ENCODE measurements around the gene PUM1.

PUM1 gene

DNA sequence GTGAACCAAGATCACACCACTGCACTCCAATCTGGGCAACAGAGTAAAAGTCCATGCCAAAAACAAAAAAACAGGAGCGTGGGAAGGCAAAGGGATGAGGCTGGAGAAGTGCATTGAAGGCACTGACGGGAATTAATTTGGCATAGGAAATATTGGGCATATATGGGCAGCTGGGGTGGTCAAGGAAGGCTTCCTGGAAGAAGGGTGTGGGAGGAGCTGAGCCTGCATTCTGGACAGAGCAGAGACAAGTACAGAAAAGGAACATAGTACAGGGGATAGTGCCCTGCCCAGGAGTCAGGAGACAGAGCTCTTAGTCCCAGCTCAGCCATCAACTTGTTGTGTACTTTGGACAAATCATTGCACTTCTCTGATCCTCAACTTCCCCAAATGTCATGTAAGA, 168.6 kb downstream of the PUM1 start:
- Histone ChIP-seq H3K14ac (ENCODE audit: low read length) (no peak overlapping the region), H4K91ac (ENCODE audit: low read depth, low read length, poor library complexity) (no peak overlapping the region), H2AFZ (ENCODE audit: low read length) (no peak overlapping the region), H3K4me1 (ENCODE audit: control insufficient read depth in 2 of 2, insufficient read depth in 1 of 2, low read depth in 1 of 2, low read length in 2 of 2) (peaks cover 28 to 37% of the 10 kb centered on the region in 2 donors), H3K9me3 (replicated peaks in 1 of 2; ENCODE audit: control insufficient read depth in 2 of 2, insufficient read depth in 1 of 2, low read depth in 1 of 2, low read length in 2 of 2) (no peaks in the 10 kb centered on the region), H4K8ac (ENCODE audit: low read depth, low read length) (no peak overlapping the region), H2BK5ac (ENCODE audit: low read length) (no peak overlapping the region), H3K4ac (ENCODE audit: low read length) (no peak overlapping the region), H2BK12ac (ENCODE audit: low read length) (no peak overlapping the region), H3K79me1 (ENCODE audit: low read depth, low read length) (peaks cover 13% of the 10 kb centered on the region), H2AK5ac (ENCODE audit: low read depth, low read length) (no peak overlapping the region), H3K36me3 (replicated peaks in 1 of 2; ENCODE audit: control insufficient read depth in 2 of 2, insufficient read depth in 2 of 2, low read length in 2 of 2) (peaks cover 0 to 18% of the 10 kb centered on the region in 2 donors), H3K27me3 (ENCODE audit: control insufficient read depth in 3 of 3, insufficient read depth in 3 of 3, low read depth in 1 of 3, low read length in 3 of 3) (no peaks in the 10 kb centered on the region), H3K4me2 (ENCODE audit: insufficient read depth, low read length, poor library complexity, severe bottlenecking) (no peak overlapping the region), H3K18ac (ENCODE audit: low read length) (no peak overlapping the region), H3K23ac (ENCODE audit: low read depth, low read length, poor library complexity) (no peak overlapping the region), H2BK15ac (ENCODE audit: low read length) (no peak overlapping the region), H3K9ac (ENCODE audit: low read depth, low read length, poor library complexity) (no peak overlapping the region), H3K27ac (replicated peaks; ENCODE audit: low read length) (no peak overlapping the region), H2BK120ac (ENCODE audit: low read depth, low read length) (no peak overlapping the region), H3K4me3 (ENCODE audit: low read length in 2 of 2) (no peak overlapping the region)
- no CpG with 5 or more reads among the region's 2 CpGs for WGBS, 2 donors (ENCODE audit: extremely low coverage in 2 of 2, insufficient read length in 2 of 2, insufficient replicate concordance in 1 of 2)
- DNase-seq (ENCODE audit: low spot score), result no peak

DNA sequence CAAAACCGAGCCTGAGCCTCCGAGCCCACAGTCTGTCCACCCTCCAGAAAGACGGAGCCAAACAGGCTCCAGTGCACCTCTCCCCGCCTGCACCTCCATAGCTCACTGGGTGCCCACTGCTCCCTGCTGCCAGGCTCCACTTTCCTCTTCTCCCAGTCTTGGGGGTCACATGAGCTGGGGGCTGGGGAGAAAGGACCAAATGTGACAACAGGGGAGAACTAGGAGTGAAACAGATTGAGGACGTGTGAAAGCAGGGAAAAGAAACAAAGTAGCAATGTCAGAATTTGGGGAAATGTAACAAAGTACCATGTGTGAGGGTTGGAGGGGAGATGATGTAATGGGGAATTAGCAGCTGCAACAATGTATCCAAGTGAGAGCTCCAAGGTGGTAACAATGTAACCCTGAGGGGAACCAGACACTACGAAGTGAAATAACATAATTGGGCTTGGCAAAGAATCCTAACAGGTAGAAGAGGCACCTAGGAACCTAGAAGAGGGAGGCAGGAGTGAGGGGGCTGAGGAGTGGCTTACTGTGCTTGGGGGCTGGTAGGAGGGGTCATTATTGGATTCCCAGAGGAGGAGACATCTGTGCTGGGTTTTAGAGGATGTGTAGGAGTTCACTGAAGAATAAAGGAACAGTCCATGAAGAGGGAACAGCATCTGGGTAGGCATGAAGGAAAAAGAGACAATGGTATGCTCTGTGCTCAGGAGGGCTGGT, 169.4 kb downstream of the PUM1 start:
- H3K9ac ChIP-seq (ENCODE audit: low read depth, low read length, poor library complexity), result no peak overlapping the region
- H3K27me3 ChIP-seq (ENCODE audit: control insufficient read depth in 3 of 3, insufficient read depth in 3 of 3, low read depth in 1 of 3, low read length in 3 of 3), result no peaks in the 10 kb centered on the region
- peak overlapping the region; percentile 22 for H2BK5ac ChIP-seq (ENCODE audit: low read length)
- H3K4me1 ChIP-seq (ENCODE audit: control insufficient read depth in 2 of 2, insufficient read depth in 1 of 2, low read depth in 1 of 2, low read length in 2 of 2), result peaks cover 28 to 37% of the 10 kb centered on the region in 2 donors
- H3K14ac ChIP-seq (ENCODE audit: low read length), result no peak overlapping the region
- peak overlapping the region; percentile 89 for H3K18ac ChIP-seq (ENCODE audit: low read length)
- H2AFZ ChIP-seq (ENCODE audit: low read length), result no peak overlapping the region
- H4K8ac ChIP-seq (ENCODE audit: low read depth, low read length), result no peak overlapping the region
- H3K4ac ChIP-seq (ENCODE audit: low read length), result no peak overlapping the region
- H3K27ac ChIP-seq (replicated peaks; ENCODE audit: low read length), result peak overlapping the region; percentile 32
- peak overlapping the region; percentile 56 for H2BK120ac ChIP-seq (ENCODE audit: low read depth, low read length)
- DNase-seq (ENCODE audit: low spot score), result no peak
- peak overlapping the region; percentile 81 for H2AK5ac ChIP-seq (ENCODE audit: low read depth, low read length)
- H3K79me1 ChIP-seq (ENCODE audit: low read depth, low read length), result peaks cover 13% of the 10 kb centered on the region
- H3K4me3 ChIP-seq (ENCODE audit: low read length in 2 of 2), result no peak overlapping the region
- H2BK12ac ChIP-seq (ENCODE audit: low read length), result peak overlapping the region; percentile 51
- H4K91ac ChIP-seq (ENCODE audit: low read depth, low read length, poor library complexity), result no peak overlapping the region
- H2BK15ac ChIP-seq (ENCODE audit: low read length), result no peak overlapping the region
- WGBS, 2 donors (ENCODE audit: extremely low coverage in 2 of 2, insufficient read length in 2 of 2, insufficient replicate concordance in 1 of 2), result no CpG with 5 or more reads among the region's 6 CpGs
- peak overlapping the region; percentile 57 for H3K23ac ChIP-seq (ENCODE audit: low read depth, low read length, poor library complexity)
- H3K4me2 ChIP-seq (ENCODE audit: insufficient read depth, low read length, poor library complexity, severe bottlenecking), result no peak overlapping the region
- no peaks in the 10 kb centered on the region for H3K9me3 ChIP-seq (replicated peaks in 1 of 2; ENCODE audit: control insufficient read depth in 2 of 2, insufficient read depth in 1 of 2, low read depth in 1 of 2, low read length in 2 of 2)
- H3K36me3 ChIP-seq (replicated peaks in 1 of 2; ENCODE audit: control insufficient read depth in 2 of 2, insufficient read depth in 2 of 2, low read length in 2 of 2), result peaks cover 0 to 13% of the 10 kb centered on the region in 2 donors

DNA sequence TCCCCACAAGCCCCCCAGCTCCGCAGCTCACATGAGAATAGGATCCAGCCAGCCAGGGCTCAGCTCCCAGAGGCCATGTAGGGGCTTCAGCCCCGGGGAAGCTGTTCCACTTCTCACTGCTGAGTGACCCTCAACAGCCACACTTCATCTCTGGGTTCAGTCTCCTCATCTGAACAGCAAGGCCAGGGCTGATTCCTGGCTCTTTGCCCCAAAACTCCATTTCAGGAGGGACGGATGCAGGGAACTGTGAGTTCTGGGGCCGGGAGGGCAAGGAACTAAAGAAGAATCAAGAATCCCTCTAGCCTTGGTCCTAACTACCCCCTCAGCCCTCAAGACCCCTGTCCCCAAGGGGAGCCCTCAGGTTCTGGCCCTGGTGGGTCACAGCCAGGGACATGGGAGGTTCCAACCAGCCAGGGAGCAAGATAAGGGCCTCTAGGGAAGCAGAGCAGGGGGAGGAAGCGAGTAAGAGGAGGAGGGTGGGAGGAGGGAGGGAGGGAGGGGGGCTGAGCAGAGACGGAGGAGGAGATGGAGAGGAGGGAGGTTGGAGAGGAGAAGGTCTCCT, 170.1 kb downstream of the PUM1 start:
- Histone ChIP-seq H3K4me2 (ENCODE audit: insufficient read depth, low read length, poor library complexity, severe bottlenecking) (no peak overlapping the region), H2AFZ (ENCODE audit: low read length) (no peak overlapping the region), H3K23ac (ENCODE audit: low read depth, low read length, poor library complexity) (peak overlapping the region; percentile 28), H3K79me1 (ENCODE audit: low read depth, low read length) (peaks cover 13% of the 10 kb centered on the region), H3K14ac (ENCODE audit: low read length) (no peak overlapping the region), H2BK5ac (ENCODE audit: low read length) (peak overlapping the region; percentile 22), H3K4ac (ENCODE audit: low read length) (no peak overlapping the region), H3K4me3 (ENCODE audit: low read length in 2 of 2) (no peak overlapping the region), H2AK5ac (ENCODE audit: low read depth, low read length) (peak overlapping the region; percentile 81), H3K27me3 (ENCODE audit: control insufficient read depth in 3 of 3, insufficient read depth in 3 of 3, low read depth in 1 of 3, low read length in 3 of 3) (no peaks in the 10 kb centered on the region), H4K8ac (ENCODE audit: low read depth, low read length) (no peak overlapping the region), H3K36me3 (replicated peaks in 1 of 2; ENCODE audit: control insufficient read depth in 2 of 2, insufficient read depth in 2 of 2, low read length in 2 of 2) (peaks cover 0 to 12% of the 10 kb centered on the region in 2 donors), H3K9ac (ENCODE audit: low read depth, low read length, poor library complexity) (peak overlapping the region; percentile 5), H4K91ac (ENCODE audit: low read depth, low read length, poor library complexity) (peak overlapping the region; percentile 14), H3K27ac (replicated peaks; ENCODE audit: low read length) (peak overlapping the region; percentile 49), H2BK15ac (ENCODE audit: low read length) (no peak overlapping the region), H2BK120ac (ENCODE audit: low read depth, low read length) (peak overlapping the region; percentile 56), H3K4me1 (ENCODE audit: control insufficient read depth in 2 of 2, insufficient read depth in 1 of 2, low read depth in 1 of 2, low read length in 2 of 2) (peaks cover 28 to 37% of the 10 kb centered on the region in 2 donors), H3K18ac (ENCODE audit: low read length) (peak overlapping the region; percentile 65), H3K9me3 (replicated peaks in 1 of 2; ENCODE audit: control insufficient read depth in 2 of 2, insufficient read depth in 1 of 2, low read depth in 1 of 2, low read length in 2 of 2) (no peaks in the 10 kb centered on the region), H2BK12ac (ENCODE audit: low read length) (peak overlapping the region; percentile 46)
- no CpG with 5 or more reads among the region's 6 CpGs for WGBS, 2 donors (ENCODE audit: extremely low coverage in 2 of 2, insufficient read length in 2 of 2, insufficient replicate concordance in 1 of 2)
- DNase-seq (ENCODE audit: low spot score), result no peak

DNA sequence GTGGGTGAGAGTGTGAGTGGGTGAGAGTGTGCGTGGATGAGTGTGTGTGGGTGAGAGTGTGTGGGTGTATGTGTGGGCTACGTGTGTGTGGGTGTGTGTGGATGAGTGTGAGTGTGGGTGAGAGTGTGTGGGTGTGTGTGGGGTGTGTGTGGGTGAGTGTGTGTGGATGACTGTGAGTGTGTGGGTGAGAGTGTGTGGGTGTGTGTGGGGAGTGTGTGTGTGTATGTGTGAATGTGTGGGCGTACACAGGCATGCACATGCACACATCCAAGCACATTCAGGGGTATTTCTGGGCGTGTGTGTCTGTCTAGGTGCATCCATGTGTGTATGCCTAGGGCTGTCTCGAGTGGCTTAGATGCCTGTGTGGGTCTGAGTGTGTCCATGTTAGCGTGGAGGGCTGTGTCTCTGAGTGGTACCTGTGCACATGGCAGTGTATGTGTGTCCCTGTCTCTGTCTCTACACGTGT, 171.0 kb downstream of the PUM1 start:
- peak overlapping the region; percentile 8 for H4K8ac ChIP-seq (ENCODE audit: low read depth, low read length)
- H3K4me2 ChIP-seq (ENCODE audit: insufficient read depth, low read length, poor library complexity, severe bottlenecking), result no peak overlapping the region
- no peak for DNase-seq (ENCODE audit: low spot score)

More for the DNA sequence above, 171.0 kb downstream of the PUM1 start:
- WGBS, 2 donors (ENCODE audit: extremely low coverage in 2 of 2, insufficient read length in 2 of 2, insufficient replicate concordance in 1 of 2), result 100% methylated on average over 1 to 2 of the region's 7 CpGs
- peak overlapping the region; percentile 51 for H3K9ac ChIP-seq (ENCODE audit: low read depth, low read length, poor library complexity)
- no peak overlapping the region for H3K4ac ChIP-seq (ENCODE audit: low read length)
- H3K4me3 ChIP-seq (ENCODE audit: low read length in 2 of 2), result no peak overlapping the region
- peak overlapping the region; percentile 2 for H4K91ac ChIP-seq (ENCODE audit: low read depth, low read length, poor library complexity)
- no peak overlapping the region for H2BK120ac ChIP-seq (ENCODE audit: low read depth, low read length)
- H3K9me3 ChIP-seq (replicated peaks in 1 of 2; ENCODE audit: control insufficient read depth in 2 of 2, insufficient read depth in 1 of 2, low read depth in 1 of 2, low read length in 2 of 2), result no peaks in the 10 kb centered on the region
- H2BK5ac ChIP-seq (ENCODE audit: low read length), result no peak overlapping the region
- no peaks in the 10 kb centered on the region for H3K27me3 ChIP-seq (ENCODE audit: control insufficient read depth in 3 of 3, insufficient read depth in 3 of 3, low read depth in 1 of 3, low read length in 3 of 3)
- peaks cover 0 to 12% of the 10 kb centered on the region in 2 donors for H3K36me3 ChIP-seq (replicated peaks in 1 of 2; ENCODE audit: control insufficient read depth in 2 of 2, insufficient read depth in 2 of 2, low read length in 2 of 2)
- no peak overlapping the region for H2AK5ac ChIP-seq (ENCODE audit: low read depth, low read length)
- peaks cover 13% of the 10 kb centered on the region for H3K79me1 ChIP-seq (ENCODE audit: low read depth, low read length)
- H3K18ac ChIP-seq (ENCODE audit: low read length), result peak overlapping the region; percentile 8
- H2AFZ ChIP-seq (ENCODE audit: low read length), result no peak overlapping the region
- peak overlapping the region; percentile 74 for H3K27ac ChIP-seq (replicated peaks; ENCODE audit: low read length)
- H2BK12ac ChIP-seq (ENCODE audit: low read length), result peak overlapping the region; percentile 76
- no peak overlapping the region for H3K14ac ChIP-seq (ENCODE audit: low read length)
- peaks cover 28 to 37% of the 10 kb centered on the region in 2 donors for H3K4me1 ChIP-seq (ENCODE audit: control insufficient read depth in 2 of 2, insufficient read depth in 1 of 2, low read depth in 1 of 2, low read length in 2 of 2)
- H3K23ac ChIP-seq (ENCODE audit: low read depth, low read length, poor library complexity), result no peak overlapping the region
- no peak overlapping the region for H2BK15ac ChIP-seq (ENCODE audit: low read length)
